Activated CD4-positive, alpha-beta T cell treated with anti-CD3 and anti-CD28 coated beads for 1 hour (primary cell): ENCODE measurements around the gene TSPO.

ENCODE experiments used
- DNase-seq: peaks from one replicate; pipeline ENCODE4 v3.0.0-alpha.2; 2020

The TSPO gene

DNA sequence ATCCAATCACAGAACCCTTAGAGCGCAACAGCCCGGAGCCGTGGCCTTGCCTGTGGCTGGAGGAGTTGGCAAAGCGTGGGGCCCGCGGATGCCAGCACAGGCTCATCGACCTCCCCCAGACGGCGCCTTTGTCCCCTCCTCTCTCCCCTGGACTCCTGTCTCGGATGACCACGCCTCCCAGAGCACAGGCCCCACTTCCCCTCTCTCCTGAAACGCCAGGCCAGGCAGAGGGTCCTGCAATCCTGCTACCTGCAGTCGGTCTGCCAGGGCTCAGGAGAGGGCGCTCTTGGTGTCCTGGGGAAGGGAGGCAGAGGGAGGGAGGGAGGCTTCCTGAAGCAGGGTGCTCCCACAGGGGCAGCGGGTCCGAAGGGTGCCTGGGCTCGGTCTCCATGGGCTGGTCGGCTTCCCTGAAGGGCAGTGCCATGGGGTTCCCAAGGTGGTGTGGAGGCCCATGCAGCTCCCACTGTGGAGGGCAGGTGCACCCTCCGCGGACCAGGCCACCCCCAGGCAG, 52.2 kb downstream of the TSPO start:
- no peak for DNase-seq

DNA sequence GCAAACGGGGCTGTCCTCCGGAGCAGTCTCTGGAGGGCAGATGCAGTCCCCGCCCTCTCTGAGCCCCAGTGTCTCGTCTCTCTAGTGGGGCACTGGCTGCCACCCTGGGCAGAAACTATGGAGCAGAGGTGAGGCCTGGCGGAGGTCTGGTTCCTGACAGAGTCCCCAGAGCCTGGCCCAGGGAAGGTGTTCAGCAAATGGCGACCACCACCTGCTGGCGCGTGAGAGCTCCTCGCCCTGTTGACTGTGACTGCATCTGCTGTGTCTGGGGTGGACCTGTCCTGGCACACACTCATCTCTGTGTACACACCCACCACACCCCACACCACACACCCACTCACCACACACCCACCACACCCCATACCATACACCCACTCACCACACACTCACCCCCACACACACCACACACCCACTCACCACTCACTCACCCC, 53.9 kb downstream of the TSPO start:
- DNase-seq = no peak

DNA sequence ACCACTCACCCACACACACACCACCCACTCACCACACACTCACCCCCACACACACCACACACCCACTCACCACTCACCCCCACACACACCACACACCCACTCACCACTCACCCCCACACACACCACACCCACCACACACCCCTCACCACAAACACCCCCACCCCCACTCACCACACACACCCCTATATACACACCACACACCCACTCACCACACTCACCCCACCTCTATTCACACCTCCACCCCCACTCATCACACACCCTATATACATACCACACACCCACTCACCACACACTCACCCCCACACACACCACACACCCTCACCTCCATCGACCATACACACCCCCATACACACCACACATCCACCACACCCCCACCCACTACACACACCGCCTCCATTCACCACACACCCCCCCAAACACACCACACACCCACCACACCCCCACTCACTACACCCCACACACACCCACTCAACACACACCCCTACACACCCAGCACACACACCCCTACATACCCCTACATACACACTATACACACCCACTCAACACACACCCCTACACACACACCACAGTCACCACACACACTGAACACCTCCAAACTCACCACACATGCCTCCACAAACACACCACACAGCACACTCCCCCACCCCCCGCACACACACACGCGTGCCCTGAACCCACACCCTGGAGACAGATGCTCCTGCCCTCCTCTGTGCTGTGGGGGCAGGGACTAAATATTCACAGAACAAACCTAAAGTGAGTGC, 54.6 kb downstream of the TSPO start:
- no peak for DNase-seq

DNA sequence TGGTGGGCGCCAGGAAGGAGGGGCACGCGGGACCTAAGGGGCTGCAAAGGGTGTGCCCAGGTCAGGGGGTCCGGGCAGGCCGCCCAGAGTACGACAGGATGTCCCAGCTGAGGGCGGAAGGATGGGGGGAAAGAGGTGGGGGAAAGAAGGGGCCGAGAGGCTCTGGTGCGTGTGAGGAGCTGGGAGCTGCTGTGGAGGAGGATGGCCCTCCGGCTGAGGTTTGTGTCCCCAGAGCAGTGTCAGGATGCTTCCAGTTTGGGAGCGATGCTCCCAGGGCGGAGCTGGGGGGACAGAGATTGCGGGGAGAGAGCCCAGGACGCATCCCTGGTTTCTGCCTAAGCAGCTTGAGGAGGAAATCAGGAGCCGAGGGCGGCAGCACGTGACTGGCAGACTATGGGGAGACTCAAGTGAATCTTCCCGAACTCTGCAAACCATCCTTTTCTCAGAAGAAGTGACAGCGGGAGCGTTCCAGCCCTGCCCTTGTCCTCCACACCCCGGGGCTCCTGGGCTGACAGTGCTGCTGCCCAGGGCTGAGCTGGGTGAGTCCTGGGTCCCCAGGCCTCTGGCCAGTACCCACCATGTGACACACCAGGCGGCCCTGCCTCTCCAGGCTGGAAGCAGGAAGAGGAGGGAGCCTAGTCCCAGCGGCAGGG, 55.3 kb downstream of the TSPO start:
- DNase-seq = no peak

GRCh38 chr22:43207386-43207785, 56.0 kb downstream of the TSPO start:
- no peak for DNase-seq

DNA sequence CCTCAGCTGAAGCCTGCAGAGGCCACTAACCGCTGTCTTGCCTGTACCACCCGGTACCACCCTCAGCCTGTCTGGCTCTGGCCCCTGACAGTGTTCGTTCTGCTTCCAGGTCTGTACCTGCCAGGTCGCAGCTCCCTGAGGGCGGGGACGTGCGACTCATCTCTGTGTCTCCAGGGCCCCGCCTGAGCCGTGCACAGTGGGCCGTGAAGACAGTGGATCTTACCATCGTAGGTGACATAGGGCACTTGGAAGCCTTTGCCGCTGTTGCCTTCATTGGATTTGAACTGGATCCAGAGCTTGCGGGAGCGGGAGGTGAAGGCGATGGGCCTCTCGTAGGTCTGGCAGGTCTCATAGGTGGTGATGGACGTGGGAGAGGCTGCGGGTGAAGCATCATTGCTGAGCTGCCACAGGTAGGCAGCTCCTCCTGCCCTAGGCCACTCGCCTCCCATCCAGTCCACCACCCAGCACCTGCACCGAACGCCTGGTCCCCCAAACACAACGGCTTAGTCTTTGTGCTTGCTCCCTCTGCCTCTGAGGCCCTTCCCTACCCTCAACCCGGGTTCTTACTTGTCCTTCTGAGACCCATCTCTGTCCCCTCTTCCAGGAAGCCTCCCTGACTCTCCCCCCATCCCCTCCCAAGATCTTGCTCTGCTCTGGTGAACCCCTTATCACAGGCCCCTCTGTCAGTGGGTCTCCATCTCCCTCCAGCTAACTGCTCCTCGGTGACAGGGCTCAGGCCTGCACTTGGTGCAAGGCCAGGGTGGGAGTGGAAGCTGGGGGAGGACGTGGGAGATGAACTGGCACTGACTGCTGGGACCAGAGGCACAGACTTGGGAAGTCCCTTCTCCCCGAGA, 56.7 kb downstream of the TSPO start:
- no peak for DNase-seq

DNA sequence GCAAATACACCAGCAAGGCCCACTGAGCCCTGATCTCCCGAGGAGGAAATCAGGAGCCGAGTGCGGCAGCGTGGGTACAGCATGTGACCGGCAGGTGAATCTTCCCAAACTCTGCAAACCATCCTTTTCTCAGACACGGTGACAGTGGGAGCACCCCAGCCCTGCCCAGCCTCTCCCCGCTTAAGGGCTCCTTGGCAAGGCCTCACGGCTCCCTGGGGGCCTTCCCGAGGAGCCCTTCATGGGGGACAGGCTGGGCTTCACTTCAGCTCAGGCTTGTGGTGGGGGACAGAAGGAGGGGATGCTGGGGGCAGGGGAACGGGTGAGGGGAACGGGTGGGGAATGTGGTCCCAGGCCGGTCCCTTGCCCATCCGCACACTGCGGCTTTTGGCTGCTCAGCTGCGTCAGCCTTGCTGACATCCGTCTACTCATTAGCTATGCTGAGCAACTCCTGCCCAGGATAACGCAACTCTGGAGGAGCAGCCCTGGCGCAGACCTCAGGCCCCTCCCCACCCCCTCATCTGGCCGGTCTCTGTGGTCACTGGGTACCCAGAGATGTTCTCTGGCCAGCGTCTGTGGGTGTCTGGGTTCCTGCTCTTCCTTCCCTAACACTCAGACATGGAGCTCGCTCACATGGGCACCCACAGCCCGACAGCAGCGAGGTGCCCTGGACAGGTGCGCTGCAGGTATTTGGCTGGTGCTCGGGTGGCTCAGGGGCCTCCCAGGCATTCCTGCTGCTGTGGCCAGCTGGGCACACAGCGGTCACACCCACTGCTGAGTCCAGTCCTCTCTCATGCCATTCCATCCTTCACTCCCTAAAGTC, 57.6 kb downstream of the TSPO start:
- no peak for DNase-seq

- DNase-seq = no peak
Observed at GRCh38 chr22:43209523-43209890, 58.1 kb downstream of the TSPO start.

- no peak for DNase-seq
Observed at GRCh38 chr22:43209971-43210370, 58.6 kb downstream of the TSPO start.

GRCh38 chr22:43210631-43211515, 59.5 kb downstream of the TSPO start:
- no peak for DNase-seq

- DNase-seq = no peak
Observed at GRCh38 chr22:43211941-43212433, 60.6 kb downstream of the TSPO start.

DNA sequence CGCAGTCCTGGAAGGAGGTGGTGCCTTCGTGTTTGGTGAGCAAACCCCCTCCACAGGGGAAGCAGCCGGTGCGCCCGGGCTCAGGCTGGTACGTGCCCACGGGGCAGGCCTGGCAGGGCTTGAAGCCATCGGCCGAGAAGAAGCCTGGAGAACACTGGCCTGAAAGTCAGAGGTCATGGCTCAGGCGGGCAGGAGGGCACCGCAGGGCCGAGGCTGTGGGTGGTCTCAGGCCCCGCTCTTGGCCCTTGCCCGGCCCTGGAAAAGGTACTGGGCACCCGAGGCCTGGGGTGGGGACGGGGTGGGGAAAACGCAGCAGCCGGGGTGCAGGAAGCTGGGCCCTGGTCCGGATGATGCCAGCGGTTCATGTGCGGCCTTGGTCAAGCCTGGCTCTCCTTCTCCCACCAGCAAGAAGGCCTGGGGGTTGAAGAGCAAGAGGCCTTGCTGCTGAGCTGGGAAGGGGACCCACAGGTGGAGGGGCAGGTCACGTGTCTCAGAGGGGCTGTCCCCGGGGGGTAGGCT, 61.1 kb downstream of the TSPO start:
- DNase-seq = no peak
